NCI-H187 treated with DMSO at 0.1 percent for 48 hours (cell line): ENCODE measurements around the gene NDUFB5.

ENCODE experiments used
- DNase-seq: peaks from one replicate; lab custom pipeline; 2025; lab: John Stamatoyannopoulos, UW

NDUFB5 gene

DNA sequence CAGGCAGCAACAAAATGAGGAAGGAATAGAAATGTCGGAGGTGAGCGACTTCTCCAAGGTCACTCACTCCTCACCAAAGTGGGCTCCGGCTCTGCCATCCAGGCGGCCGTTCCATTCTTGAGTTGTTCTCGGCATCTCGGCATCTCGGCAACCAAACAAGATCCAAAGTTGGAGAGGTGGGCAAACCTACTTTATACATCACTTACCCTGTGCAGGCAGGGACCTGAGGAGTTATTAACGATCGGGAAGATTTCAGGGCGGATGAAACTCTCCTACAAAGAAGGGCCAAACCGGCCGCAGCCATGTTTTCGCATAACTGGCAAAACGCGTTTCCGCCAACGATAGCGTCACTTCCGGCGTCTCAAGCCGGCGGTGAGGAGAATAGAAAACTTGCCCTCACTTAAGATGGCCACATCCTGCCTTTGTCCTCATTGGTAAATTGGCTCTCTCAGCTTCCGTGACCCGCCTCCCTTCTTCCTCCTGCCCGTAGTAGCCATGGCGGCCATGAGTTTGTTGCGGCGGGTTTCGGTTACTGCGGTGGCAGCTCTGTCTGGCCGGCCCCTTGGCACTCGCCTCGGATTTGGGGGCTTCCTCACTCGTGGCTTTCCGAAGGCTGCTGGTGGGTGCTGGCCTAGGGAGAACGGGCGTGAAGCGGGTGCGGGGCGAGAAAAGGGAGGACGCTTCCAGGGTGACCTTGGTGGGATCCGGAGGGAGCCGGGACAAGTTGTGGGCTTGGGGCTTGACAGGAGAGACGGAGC lies at the start of gene NDUFB5, which contains the start of gene MRPL47:
Gene NDUFB5 (plus strand): TSS at position 474 of the 758 bp plus-strand sequence. CDS start 22 bp downstream, at position 496.
Gene MRPL47 (minus strand): TSS at position 318 of the 758 bp plus-strand sequence. CDS start 14 bp downstream, at position 304.
- DNase-seq: peak; percentile 81

DNA sequence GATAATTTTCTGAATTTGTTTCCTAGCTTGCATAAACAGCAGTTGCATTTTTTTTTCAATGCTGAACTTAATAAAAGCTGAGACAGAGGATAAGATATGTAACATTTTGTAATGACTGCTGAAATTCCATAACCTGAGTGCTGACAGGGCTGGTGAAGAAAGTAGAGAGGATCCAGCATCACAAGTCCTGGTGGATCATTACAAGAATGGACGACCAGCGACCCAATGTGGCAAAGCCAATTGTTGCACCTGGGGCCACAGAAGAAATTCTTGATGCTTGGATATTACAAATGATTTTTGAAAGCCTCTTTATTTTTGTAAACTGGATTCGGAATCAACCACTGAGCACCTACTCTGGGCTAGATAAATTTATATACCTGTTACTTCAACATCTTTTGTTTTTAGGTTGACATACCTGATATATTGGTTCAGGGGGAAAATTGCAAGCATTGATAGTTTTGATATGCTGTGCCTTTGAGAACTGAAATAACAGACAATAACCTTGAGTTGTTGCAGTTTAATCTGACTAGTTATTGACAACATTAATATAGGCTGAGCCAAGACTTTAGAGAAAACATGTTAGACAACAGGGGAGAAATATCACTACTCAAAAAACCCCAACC lies 45.7 kb upstream of the NDUFB5 start:
- DNase-seq: peak; percentile 2

DNA sequence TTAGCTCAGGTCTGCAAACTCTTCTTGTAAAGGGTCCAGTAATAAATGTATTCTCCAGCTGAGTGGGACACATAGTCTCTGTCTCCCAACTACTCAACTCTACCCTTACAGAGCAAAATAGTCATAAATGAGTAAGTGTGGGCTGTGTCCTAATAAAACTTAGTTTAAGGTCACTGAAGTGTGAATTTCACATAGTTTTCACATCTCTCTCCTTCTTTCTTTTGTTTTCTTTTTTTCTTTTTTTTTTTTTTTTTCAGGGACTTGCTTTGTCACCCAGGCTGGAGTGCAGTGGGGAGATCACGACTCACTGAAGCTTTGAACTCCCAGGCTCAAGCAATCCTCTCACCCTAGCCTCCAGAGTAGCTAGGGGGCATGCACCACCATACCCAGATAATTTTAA lies 43.8 kb upstream of the NDUFB5 start:
- no peak for DNase-seq

DNA sequence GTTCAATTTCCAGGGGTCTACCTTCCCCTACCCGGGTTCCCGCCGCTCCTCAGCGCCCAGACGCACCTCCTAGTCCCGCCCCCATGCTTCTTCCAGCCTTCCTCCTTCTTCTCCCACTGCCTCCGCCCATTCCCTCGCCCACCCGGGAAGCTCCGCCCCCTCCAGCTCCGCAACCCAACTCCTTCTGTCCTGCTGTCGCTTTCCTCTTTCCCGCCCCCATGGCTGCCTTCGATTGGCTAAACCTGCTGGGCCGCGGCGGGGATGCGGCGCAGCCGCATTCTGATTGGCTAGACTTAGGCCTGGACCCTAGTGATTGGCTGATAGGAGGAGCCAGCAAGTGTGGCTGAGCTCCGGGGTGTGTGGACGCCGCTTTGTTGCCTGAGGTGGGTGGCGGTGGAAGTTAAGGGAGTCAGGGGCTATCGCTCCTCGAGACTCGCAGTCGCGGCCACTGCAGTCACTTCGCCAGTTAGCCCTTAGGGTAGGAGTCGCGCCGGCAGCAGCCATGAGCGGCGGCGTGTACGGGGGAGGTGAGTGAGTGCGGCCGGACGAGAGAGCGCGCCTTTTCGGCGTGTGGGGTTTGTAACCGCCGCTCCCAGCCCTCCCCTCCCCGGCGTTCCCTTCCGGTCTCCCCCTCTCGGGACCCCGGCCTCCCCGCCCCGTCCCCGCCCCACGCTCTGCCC lies 41.9 kb upstream of the NDUFB5 start, which contains the start of gene ACTL6A:
Gene ACTL6A (plus strand): TSS at position 336 of the 680 bp plus-strand sequence. CDS start 167 bp downstream, at position 503.
- DNase-seq: peak; percentile 97

DNA sequence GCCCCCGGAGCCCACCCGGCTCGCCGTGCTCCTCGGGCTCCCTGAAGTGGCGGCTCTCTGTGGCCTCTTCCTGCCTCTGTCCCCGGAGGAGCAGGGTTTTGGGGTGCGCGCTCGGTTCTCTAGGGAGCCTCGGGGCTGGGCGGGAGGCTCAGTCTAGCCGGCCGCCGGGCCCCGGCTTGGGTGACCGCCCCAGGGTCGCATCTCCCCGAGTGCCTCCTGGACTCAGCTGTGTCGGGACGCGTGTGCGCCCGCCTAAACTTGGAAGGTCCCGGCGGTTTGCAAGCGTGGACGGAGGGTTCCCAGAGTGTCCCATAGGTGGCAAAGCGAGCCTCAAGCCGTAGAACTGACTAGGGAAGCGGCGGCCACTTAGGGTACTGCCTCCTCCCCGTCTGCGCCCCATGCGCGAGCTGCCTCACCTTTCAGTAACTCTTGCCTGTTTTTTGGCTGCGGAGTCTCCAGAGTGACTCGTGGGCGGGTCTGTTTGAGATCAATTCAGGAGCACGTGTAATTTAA lies 41.3 kb upstream of the NDUFB5 start:
- DNase-seq: no peak

DNA sequence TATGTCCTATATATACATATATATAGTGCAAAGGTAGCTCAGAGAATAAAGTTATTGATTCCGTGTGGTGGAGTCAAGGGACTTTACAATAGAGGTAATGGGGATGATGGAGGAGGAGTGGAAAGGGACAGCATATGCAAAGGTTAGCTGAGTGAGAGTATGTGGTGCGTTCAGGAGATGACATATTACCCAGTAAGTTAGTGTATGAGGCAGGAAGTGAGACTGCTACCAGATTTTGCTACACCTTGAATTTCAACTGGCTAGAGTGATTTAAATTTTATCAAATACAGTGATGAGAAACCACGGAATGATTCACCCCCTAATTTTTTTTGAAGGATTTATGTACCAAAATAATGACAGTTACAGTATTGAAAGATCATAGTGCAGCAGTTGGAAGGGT lies 39.1 kb upstream of the NDUFB5 start:
- no peak for DNase-seq

DNA sequence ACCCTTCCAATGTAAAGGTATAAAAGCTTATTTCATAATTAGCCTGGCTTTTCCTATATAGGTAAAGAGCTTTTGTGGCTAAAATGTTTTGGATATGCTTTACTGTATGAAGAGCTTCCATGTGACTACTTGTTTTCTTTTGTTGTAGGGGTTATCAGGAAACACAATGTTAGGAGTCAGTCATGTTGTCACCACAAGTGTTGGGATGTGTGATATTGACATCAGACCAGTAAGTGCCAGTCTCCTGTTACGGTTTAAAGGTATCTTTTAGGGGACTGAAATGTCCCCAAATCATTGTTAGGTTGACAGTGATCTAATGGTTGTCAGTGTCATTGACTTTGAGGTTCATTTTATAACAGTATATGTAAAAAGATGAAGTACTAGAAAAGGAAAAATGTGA lies 23.6 kb upstream of the NDUFB5 start:
- DNase-seq: no peak

DNA sequence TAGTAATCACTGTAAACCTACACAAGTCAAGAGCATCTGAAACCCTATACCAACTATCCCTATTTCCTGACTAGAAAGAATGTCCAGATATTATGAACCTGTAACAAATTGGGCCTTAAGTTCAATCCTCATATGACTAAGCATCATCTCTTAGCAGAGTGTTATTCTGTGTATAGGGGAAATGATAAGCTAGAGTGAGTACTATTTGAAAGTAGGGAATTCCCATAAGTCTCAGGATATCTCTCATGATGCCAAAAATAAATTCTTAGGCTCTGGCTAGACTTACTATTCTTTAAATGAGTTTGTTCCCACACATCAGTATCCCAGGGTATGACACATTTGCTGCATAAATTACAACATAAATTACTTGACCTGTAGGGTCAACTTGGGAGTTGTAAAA lies 15.5 kb upstream of the NDUFB5 start:
- no peak for DNase-seq

DNA sequence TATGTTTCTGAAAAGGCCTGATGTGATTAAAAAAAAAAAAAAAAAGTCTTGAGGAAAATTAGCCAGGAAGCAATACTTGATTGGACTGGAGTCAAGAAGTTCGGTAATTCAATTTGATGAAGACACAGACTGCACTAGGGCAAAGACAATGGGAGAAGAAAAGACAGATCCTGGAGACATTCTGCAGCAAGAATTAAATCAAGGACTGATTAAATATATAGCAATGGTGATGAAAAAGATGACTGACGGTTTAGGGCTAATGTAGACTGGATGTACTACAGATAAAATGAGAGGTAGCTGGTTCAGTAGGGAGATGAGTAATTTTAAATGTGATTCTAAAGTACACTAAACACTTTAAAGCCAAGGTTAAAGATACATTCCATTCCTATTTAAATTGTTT lies 13.9 kb upstream of the NDUFB5 start:
- no peak for DNase-seq

DNA sequence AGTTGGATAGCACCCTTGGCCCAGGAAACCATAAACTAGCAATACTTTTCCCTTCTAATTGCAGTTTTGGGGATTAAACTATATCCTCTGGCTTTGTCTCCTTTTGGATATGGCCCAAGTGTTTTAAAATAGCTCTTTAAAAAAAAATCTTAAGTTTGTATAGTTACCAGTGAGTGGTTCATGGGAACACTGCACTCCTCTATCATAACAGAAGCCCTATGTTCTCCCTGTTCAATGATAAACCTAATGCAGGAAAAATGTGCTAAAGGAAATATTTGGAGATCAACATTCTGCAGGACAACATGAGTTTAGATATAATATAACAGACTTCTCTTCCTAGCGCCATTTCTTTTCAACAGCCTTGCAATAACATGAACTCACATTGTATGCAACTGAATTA lies 13.3 kb upstream of the NDUFB5 start:
- no peak for DNase-seq

DNA sequence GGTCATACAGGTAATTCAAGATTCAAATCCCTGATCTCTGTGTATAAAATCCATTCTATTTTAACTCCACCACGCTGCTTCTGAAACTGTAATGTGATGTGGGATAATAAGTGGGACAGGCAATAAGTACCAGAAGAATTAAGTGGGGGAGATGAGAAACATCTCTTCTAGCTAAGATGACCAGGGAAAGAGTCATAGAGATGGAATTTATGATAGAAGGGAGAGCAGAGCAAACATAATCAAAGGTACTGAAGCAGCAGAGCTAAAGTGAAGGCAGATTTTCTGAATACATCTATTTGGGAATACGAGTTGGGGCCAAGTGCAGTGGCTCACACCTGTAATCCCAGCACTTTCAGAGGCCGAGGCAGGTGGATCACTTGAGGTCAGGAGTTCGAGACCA lies 5.1 kb upstream of the NDUFB5 start:
- DNase-seq: no peak

DNA sequence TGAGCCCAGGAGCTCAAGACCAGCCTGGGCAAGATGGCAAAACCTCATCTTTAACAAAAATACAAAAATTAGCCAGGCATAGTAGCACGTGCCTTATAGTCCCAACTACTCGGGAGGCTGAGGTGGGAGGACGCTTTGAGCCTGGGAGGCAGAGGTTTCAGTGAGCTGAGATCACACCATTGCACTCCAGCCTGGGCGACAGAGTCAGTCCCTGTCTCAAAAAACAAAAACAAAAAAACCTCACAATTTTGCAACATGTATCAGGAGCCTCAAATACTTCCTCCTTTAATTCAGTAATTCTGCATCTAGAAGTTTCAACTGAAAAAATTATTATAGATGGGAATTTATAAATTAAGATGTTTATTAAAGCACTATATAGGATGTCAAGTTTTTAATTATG lies 1.3 kb upstream of the NDUFB5 start:
- no peak for DNase-seq

DNA sequence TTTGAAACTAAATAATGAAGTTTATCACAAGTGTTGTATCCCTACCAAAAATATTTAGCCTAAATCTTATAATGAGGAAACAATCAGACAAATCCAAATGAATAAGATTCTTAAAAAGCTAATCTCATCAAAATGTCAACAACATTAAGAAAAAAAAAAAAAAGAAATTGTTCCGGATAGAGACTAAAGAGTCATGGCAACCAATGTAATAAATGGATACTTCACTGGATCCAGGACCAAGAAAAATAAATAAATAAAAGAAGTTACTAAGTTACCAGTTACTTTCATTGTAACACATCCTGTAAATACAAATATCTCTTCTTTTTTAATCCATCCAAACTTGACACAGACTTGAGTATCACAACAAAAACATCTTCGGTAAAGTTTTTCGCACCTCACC lies 763 bp upstream of the NDUFB5 start:
- no peak for DNase-seq

DNA sequence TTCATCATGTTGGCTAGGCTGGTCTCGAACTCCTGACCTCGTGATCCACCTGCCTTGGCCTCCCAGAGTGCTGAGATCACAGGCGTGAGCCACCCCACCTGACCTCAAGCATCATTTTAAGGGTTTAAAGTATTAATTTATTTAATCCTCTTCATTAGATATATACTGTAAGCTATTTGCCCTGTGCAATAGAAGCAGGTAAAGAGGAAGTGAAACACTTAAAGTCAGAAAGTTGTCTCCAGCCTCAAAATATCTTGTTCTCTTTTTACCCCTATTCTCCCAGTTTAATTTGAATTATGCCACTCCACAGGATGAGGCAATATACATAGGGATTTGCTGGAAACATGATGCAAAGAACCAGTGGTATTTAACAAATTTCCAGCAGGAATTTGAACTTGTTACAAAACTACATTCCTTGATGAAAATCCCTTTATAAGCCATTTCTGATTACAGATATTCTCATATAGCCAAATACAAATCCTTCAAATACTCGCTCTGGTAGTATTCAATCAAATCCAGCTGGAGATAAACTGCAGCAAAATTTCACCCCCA lies 2.0 kb downstream of the NDUFB5 start:
- DNase-seq: no peak

DNA sequence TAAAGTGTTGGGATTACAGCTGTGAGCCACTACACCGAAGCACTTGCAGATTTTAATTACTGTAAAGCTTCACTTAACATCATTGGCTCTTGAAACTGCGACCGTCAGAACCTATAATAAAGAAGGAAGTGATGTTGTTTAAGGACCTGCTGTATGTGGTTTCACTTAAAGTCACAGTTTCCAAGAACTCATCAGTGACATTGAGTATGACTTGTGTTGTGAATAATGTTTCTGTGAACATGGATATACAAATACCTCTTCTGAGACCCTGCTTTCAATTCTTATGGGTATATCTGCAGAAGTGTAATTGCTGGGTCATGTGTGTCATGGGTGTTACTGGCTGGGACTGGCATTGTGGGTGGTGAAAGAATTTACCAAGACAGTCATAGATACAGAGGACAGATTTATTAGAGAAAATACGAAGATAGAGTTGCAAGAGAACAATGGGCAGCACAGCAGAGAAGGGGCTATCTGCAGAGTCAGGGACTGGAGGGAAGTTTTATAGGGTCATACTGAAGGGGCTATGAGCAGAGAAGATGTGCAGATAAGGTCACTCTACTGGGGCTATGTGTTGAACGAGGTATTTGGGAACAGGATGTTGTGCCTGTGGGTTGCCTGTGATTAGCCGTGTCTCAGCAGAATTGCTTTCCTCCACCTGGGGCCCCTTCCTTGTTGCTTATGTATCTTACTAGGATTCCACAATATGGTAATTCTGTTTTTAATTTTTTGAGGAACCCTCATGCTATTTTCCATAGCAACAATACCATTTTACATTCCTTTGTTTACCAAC lies 4.5 kb downstream of the NDUFB5 start:
- DNase-seq: no peak

DNA sequence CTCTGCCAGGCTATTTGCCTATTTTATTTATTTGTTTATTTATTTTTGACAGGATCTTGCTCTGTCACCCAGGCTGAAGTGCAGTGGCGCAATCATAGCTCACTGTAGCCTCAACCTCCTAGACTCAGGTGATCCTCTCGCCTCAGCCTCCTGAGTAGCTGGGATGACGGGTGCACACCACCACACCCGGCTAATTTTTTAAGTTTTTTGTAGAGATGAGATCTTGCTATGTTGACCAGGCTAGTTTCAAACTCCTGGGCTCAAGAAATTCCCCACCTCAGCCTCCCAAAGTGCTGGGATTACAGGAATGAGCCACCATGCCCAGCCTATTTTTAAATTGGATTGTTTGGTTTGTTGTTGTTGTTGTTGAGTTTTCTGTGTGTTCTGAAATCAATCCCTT lies 5.5 kb downstream of the NDUFB5 start:
- no peak for DNase-seq

DNA sequence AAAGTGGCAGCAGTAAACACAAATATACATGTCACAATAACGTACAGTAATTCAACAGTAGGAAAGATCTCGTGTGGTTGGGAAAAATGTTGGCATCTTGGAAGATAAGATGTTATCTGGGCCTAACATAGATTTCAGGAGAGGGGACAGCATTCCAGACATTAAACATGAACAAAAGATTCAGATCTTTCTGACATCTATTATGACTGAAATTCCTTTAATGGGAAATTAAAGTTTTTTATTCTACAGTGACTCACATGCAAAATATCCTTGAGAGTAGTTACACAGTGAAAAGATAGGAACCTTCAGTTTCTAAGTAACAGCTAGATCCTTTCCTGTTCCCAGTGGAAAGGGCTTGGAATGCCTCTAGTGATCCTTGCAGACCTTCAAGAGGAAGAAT lies 9.2 kb downstream of the NDUFB5 start:
- no peak for DNase-seq

DNA sequence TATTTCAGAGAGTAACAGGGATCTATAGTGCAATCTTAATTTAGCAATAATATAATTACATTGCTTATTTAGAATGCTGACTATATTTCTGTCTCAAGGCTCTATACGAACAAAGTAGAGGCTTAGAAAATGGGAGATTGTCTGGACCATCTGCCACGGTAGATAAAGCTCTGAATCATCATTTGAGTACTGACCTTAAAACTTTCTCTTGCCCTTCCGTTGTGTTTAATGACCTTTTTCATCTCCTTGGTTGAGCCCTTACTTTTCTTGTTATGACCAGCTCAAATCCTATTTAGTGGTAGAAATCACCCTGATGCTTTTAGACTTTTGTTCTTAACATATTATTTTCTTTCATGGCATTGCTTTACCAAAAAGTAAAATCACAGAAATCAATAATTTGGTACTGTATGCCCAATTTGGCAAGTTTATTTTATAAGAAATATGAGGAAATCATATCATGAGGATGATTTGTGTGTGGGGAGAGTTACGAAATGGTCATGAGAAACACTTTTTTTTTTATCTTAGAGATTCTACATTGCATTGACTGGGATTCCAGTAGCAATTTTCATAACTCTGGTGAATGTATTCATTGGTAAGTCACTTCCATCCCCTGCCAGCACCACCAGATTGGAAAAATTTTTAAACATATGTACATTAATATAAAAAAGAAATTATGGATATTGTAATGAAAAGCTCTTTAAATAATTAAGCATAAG lies 11.0 kb downstream of the NDUFB5 start:
- no peak for DNase-seq

DNA sequence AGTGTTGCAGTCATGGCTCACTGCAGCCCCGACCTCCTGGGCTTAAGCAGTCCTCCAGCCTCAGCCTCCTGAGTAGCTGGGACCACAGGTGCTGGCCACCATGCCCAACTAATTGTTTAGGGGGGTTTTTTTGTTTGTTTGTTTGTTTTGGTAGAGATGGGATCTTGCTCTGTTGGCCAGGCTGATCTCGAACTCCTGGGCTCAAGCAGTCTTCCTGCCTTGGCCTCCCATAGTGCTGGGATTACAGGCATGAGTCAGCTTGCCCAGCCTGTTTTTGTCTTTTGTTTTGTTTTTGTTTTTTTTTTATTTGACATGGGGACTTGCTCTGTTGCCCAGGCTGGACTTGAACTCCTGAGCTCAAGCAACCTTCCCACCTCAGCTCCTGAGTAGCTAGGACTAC lies 17.4 kb downstream of the NDUFB5 start:
- DNase-seq: no peak

DNA sequence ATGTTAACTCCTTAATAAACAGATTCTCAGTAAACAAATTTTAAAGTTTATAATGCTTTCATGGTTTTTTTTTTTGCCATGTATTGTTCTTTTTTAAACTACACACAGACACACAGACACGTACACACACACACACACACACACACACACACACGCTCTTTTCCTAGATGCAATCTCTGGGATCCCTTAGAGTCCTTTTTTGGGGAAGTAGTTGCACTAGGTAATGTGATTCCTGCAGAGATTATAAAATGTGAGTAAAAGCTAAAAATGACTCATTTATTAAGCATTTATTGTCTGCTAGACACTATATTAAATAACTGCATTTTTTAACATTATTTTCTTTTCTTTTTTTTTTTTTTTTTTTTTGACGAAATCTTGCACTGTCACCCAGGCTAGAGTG lies 19.9 kb downstream of the NDUFB5 start:
- no peak for DNase-seq
